Ecto neural progenitor cell (in vitro differentiated cells): Measurements from ENCODE around the gene OR4X2.
"Not testable (repeated sequence)": the region's sequence is repeated elsewhere in the genome, so short reads cannot be mapped to it uniquely, and the experiment has no call there.

ENCODE experiments used
- DNase-seq: peaks from one replicate; pipeline ENCODE4 v3.0.0-alpha.2; 2018; ENCODE audit warnings: low spot score

Gene OR4X2, protein sequence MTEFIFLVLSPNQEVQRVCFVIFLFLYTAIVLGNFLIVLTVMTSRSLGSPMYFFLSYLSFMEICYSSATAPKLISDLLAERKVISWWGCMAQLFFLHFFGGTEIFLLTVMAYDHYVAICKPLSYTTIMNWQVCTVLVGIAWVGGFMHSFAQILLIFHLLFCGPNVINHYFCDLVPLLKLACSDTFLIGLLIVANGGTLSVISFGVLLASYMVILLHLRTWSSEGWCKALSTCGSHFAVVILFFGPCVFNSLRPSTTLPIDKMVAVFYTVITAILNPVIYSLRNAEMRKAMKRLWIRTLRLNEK

DNA sequence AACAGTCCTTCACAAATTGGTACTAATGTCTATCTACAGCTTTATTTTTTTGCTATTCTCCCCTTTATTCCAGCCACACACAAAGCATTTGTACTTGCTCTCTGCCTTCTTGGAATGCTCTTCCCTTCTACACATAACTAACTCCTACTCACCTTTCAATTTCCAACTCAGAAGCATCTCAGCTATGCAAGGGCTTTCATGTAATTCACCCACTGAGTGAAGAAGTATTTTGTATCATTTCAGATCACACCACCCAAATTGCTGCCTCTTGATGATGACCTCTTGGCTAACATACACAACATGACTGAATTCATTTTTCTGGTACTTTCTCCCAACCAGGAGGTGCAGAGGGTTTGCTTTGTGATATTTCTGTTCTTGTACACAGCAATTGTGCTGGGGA lies at the start of gene OR4X2:
OR4X2 (plus strand) TSS at position 301 of the 400 bp plus-strand sequence; CDS start at position 301, 0 bp downstream.
- no peak for DNase-seq

DNA sequence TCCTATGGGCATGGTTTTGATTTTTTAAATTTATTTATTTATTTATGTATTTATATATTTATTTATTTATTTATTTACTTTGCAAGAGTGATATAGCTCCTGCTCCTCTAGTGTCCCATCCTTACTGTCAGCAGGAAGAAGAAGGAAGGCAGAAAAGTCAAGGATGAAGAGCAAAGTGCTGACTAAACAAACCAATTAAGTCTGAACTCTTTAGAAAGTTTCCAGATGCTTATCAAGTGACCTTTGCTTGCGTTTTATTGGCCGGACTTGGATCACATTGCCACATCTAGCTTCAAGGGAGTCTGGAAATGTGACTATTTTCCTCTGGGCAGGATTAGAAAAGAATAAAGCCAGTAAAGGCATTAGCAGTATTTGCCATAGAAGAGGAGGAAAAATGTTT lies 37.0 kb upstream of the OR4X2 start:
- DNase-seq: no peak

DNA sequence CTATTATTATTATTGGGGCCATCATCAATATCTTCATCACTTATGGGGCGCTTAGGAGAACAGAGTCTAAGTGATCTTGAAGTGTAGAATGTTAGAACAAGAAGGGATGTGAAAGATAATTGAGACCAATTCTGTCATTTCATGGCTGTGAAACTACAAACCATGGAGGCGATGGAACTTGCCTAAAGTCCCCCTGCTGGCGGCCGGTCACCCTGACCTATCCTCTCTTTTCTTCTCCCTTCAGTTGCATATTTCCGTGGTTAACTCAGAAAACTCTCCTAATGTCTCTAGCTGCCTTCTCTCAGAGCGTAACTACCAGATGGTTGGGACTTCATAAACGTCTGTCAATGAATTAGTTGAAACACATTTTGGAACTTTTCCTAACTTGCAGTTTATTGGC lies 34.9 kb upstream of the OR4X2 start:
- DNase-seq: no peak

GRCh38 chr11:48216510-48216909 lies 28.4 kb upstream of the OR4X2 start, which contains the start of gene OR4B1:
OR4B1 (plus strand) TSS chr11:48216810; CDS start chr11:48216810, 0 bp downstream.
- DNase-seq: no peak

DNA sequence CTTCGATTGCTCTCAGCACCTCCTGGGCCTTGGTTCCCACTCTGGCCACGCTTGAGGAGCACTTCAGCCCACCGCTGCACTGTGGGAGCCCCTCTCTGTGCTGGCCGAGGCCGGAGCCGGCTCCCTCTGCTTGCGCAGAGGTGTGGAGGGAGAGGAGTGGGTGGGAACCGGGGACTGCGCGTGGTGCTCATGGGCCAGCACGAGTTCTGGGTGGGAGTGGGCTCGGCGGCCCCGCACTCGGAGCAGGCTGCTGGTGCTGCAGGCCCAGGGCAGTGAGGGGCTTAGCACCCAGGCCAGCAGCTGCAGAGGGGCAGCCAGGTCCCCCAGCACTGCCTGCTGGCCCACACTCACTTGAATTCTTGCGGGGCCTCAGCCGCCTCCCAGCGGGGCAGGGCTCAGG lies 16.1 kb upstream of the OR4X2 start:
- DNase-seq: no peak

GRCh38 chr11:48230057-48230456 lies 14.8 kb upstream of the OR4X2 start:
- not testable (repeated sequence) for DNase-seq

DNA sequence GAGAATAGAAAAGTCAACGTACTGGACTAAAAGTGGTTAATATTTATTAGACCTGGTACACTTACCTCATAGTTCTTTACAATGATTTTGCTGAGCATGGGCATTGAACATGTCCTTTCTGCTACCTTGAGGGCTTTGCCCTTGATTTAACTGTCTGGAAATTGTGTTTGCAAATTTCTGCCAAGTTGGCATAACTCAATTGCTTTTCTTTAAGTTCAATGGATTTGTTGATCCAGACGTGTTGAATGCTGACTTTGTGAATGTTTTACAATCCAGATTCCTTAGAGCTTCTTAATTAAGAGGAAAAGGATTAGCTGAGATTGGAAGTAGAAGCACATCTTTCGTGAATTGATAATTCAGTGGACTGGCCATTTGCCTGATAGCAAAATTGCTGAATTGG lies 7.2 kb upstream of the OR4X2 start:
- DNase-seq: no peak

DNA sequence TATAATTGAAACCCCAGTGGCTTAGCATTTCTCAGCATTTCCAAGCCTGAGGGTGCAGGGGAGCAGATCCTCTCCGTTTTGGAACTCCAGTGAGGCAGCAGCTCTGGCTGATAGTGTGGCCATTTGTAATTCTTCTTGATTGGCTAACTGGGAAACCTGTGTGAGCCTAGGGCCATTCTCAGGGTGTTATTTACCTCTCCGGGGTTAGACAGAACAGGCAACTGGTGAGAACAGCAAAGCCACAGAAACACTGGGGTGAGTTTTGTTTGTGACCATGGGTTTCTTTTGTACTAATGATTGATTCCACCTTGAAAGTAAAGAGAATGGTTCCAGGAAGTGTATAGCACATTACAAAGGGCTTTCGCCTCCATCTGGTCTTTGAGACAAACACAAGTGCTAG lies 2.4 kb upstream of the OR4X2 start:
- DNase-seq: no peak

GRCh38 chr11:48248902-48249301 lies 4.0 kb downstream of the OR4X2 start:
- no peak for DNase-seq

- no peak for DNase-seq
Measured at GRCh38 chr11:48261600-48261999, 16.7 kb downstream of the OR4X2 start.

- DNase-seq: no peak
Measured at GRCh38 chr11:48263423-48263911, 18.6 kb downstream of the OR4X2 start, which contains the start of gene OR4X1. OR4X1 (plus strand) TSS chr11:48263861; CDS start chr11:48263861, 0 bp downstream.

DNA sequence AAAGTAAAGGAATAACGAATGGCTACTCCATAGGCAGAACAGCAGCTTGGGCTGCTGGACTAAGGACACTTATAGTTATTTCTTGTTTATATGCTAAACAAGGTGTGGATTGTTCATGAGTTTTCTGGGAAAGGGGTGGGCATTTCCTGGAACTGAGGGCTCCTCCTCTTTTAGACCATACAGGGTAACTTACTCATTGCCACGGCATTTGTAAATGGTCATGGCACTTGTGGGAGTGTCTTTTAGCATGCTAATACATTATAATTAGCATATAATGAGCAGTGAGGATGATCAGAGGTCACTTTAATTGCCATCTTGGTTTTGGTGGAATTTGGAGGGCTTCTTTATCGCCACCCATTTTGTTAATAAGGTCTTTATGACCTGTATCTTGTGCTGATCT lies 25.7 kb downstream of the OR4X2 start:
- no peak for DNase-seq

DNA sequence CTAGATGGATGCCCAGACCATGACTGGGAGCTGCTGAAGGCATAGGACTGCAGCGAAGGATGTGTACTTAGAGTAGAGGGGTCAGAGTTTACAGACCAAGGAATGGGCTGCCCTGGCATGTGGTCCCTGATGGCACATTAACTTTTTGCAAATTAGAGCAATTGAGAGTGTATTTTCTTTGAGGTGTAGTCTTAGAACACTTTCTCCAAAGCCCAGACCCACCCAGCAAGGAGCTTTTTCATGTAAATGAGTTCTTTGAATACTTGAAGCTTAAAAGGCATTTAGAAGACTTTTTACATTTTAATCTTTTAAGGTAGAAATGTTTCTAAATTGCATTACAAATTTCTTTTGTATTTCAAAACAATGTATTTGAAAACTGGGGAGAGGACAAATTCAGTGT lies 27.7 kb downstream of the OR4X2 start:
- DNase-seq: no peak
